ENCODE measurements around the gene NIPAL1. TPM values are rescaled to one million over a fixed set of nuclear protein-coding genes. Genes with fewer than 3 reads are reported as not detected.

Gene NIPAL1
- total RNA-seq, 2 donors from 2014 or later = 0.91 to 1.7 TPM

- ATAC-seq (peak; percentile 87), DNase-seq (peak in 1 of 3 donors; percentile 4)
- no peaks in the 10 kb centered on the region for H3K9me3 ChIP-seq (ENCODE audit: control insufficient read depth, low read length, poor library complexity, severe bottlenecking)
- H3K36me3 Mint-ChIP-seq (ENCODE audit: low read depth) = no peaks in the 10 kb centered on the region
- peak overlapping the region; percentile 90 for H3K4me3 Mint-ChIP-seq
- peaks cover 38% of the 10 kb centered on the region for H3K27me3 Mint-ChIP-seq
- peak overlapping the region; percentile 47 for H3K27ac Mint-ChIP-seq
- H3K4me1 Mint-ChIP-seq = peaks cover 40% of the 10 kb centered on the region
These were observed 30.9 kb downstream of the NIPAL1 start for GRCh38 chr4:48047421-48047844.

GRCh38 chr4:48047896-48048295 is 31.3 kb downstream of the NIPAL1 start:
- DNase-seq (no peak), ATAC-seq (peak; percentile 20)
- H3K4me1 Mint-ChIP-seq = peaks cover 35% of the 10 kb centered on the region
- H3K27me3 Mint-ChIP-seq = peaks cover 34% of the 10 kb centered on the region
- peak overlapping the region; percentile 47 for H3K27ac Mint-ChIP-seq
- no peaks in the 10 kb centered on the region for H3K36me3 Mint-ChIP-seq (ENCODE audit: low read depth)
- H3K9me3 ChIP-seq (ENCODE audit: control insufficient read depth, low read length, poor library complexity, severe bottlenecking) = no peaks in the 10 kb centered on the region
- H3K4me3 Mint-ChIP-seq = peak overlapping the region; percentile 36

- peaks cover 29% of the 10 kb centered on the region for H3K27me3 Mint-ChIP-seq
- DNase-seq = no peak
- no peak overlapping the region for H3K4me3 Mint-ChIP-seq
- no peak for ATAC-seq
- H3K9me3 ChIP-seq (ENCODE audit: control insufficient read depth, low read length, poor library complexity, severe bottlenecking) = no peaks in the 10 kb centered on the region
- no peaks in the 10 kb centered on the region for H3K36me3 Mint-ChIP-seq (ENCODE audit: low read depth)
- H3K4me1 Mint-ChIP-seq = peaks cover 26% of the 10 kb centered on the region
- no peak overlapping the region for H3K27ac Mint-ChIP-seq
These were observed 32.9 kb downstream of the NIPAL1 start for GRCh38 chr4:48049483-48049882.

GRCh38 chr4:48051078-48051477 is 34.5 kb downstream of the NIPAL1 start:
- ATAC-seq (no peak), DNase-seq (no peak)
- Mint-ChIP-seq H3K36me3 (ENCODE audit: low read depth) (no peaks in the 10 kb centered on the region), H3K27ac (no peak overlapping the region), H3K27me3 (peaks cover 16% of the 10 kb centered on the region), H3K4me1 (peaks cover 19% of the 10 kb centered on the region), H3K4me3 (no peak overlapping the region)
- H3K9me3 ChIP-seq (ENCODE audit: control insufficient read depth, low read length, poor library complexity, severe bottlenecking) = no peaks in the 10 kb centered on the region

DNA sequence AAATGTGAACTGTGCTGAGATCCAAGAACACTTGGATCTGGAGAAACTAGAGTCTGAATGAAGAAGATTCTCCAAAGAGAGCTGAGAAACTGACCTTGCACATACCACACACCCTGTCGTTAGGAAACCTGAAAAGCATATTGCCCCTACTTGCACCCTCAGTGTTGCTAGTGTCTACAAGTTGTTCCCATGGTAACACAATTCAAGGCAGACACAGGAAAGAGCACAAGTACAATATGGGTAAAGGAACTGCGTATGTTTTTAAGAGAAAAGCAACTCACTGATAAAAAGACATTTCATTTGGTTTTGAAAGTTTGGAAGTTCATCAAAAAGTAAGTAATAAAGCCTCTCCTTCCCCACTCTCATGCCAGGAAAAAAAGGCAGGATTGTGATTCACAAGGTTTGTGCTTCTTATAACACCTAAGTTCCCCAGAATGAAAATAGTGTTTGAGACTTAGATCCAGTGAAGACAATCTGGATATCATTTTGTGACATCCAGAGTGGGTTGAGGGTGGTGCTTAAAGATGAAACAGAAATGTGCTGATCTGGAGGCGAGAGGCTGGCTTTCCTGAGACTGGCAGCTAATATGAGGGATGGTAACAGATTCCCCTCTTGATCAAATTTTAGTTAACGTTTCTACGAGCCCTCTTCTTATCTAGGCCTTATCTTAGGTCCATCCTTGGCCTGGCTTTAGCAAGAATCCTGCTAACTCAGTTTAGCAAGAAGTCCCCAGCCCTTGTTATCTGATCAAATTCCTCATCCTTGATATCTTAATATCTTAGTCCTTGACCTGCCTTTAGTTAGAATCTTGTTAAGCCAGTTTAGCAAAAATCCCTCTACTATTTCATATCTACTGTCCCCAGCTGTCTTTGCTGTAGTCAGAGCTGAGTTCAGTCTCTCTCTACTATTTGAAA is 42.3 kb downstream of the NIPAL1 start:
- Mint-ChIP-seq H3K36me3 (ENCODE audit: low read depth) (peaks cover 2% of the 10 kb centered on the region), H3K27ac (peak overlapping the region; percentile 4), H3K27me3 (no peaks in the 10 kb centered on the region), H3K4me3 (no peak overlapping the region), H3K4me1 (peaks cover 6% of the 10 kb centered on the region)
- ATAC-seq (peak; percentile 64), DNase-seq (no peak)
- H3K9me3 ChIP-seq (ENCODE audit: control insufficient read depth, low read length, poor library complexity, severe bottlenecking) = no peaks in the 10 kb centered on the region

GRCh38 chr4:48064349-48064748 is 47.8 kb downstream of the NIPAL1 start:
- peaks cover 4% of the 10 kb centered on the region for H3K36me3 Mint-ChIP-seq (ENCODE audit: low read depth)
- no peak overlapping the region for H3K27ac Mint-ChIP-seq
- no peak overlapping the region for H3K4me3 Mint-ChIP-seq
- H3K27me3 Mint-ChIP-seq = no peaks in the 10 kb centered on the region
- DNase-seq (no peak), ATAC-seq (no peak)
- peaks cover 2% of the 10 kb centered on the region for H3K9me3 ChIP-seq (ENCODE audit: control insufficient read depth, low read length, poor library complexity, severe bottlenecking)
- H3K4me1 Mint-ChIP-seq = peaks cover 2% of the 10 kb centered on the region

DNA sequence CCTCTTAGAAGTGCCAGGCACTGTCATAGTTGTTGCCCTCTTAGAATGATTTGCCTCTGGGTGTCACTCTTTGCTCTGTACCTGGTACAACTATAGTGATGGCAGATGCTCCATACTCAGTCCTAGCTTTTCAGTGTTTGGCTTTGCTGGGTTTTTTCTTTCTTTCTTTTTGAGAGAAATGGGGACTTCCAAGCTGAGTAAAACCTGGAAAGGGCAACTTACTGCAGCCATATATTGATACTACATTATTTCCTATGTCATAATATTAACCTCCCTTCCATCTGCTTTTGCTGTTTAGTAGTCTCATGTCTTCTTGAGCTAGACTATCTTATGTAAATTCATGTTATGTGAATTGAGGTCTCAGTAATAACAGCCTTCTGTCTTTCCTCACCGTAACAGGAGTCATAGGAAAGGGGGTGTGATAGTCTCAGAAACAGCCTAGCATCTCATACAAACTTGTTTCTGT is 49.0 kb downstream of the NIPAL1 start:
- H3K9me3 ChIP-seq (ENCODE audit: control insufficient read depth, low read length, poor library complexity, severe bottlenecking) = peaks cover 2% of the 10 kb centered on the region
- ATAC-seq (no peak), DNase-seq (no peak)
- no peak overlapping the region for H3K4me3 Mint-ChIP-seq
- no peaks in the 10 kb centered on the region for H3K27me3 Mint-ChIP-seq
- peaks cover 4% of the 10 kb centered on the region for H3K36me3 Mint-ChIP-seq (ENCODE audit: low read depth)
- no peak overlapping the region for H3K27ac Mint-ChIP-seq
- H3K4me1 Mint-ChIP-seq = no peaks in the 10 kb centered on the region

GRCh38 chr4:48067536-48067935 is 51.0 kb downstream of the NIPAL1 start:
- ATAC-seq (no peak), DNase-seq (no peak)
- Mint-ChIP-seq H3K27ac (no peak overlapping the region), H3K36me3 (ENCODE audit: low read depth) (peaks cover 2% of the 10 kb centered on the region), H3K4me1 (no peaks in the 10 kb centered on the region), H3K27me3 (no peaks in the 10 kb centered on the region), H3K4me3 (no peak overlapping the region)
- peaks cover 2% of the 10 kb centered on the region for H3K9me3 ChIP-seq (ENCODE audit: control insufficient read depth, low read length, poor library complexity, severe bottlenecking)

- Mint-ChIP-seq H3K27ac (no peak overlapping the region), H3K4me1 (no peaks in the 10 kb centered on the region), H3K4me3 (no peak overlapping the region), H3K36me3 (ENCODE audit: low read depth) (peaks cover 2% of the 10 kb centered on the region), H3K27me3 (no peaks in the 10 kb centered on the region)
- DNase-seq = no peak
- no peak for ATAC-seq
- peaks cover 2% of the 10 kb centered on the region for H3K9me3 ChIP-seq (ENCODE audit: control insufficient read depth, low read length, poor library complexity, severe bottlenecking)
These were observed 51.6 kb downstream of the NIPAL1 start for GRCh38 chr4:48068182-48068581.

- H3K4me1 Mint-ChIP-seq = no peaks in the 10 kb centered on the region
- no peaks in the 10 kb centered on the region for H3K27me3 Mint-ChIP-seq
- H3K27ac Mint-ChIP-seq = no peak overlapping the region
- DNase-seq (no peak), ATAC-seq (no peak)
- no peak overlapping the region for H3K4me3 Mint-ChIP-seq
- H3K9me3 ChIP-seq (ENCODE audit: control insufficient read depth, low read length, poor library complexity, severe bottlenecking) = peaks cover 2% of the 10 kb centered on the region
- H3K36me3 Mint-ChIP-seq (ENCODE audit: low read depth) = peaks cover 2% of the 10 kb centered on the region
These were observed 52.5 kb downstream of the NIPAL1 start for GRCh38 chr4:48069026-48069425.

GRCh38 chr4:48071191-48071590 is 54.6 kb downstream of the NIPAL1 start:
- no peak overlapping the region for H3K27ac Mint-ChIP-seq
- ATAC-seq = no peak
- H3K4me1 Mint-ChIP-seq = no peaks in the 10 kb centered on the region
- H3K27me3 Mint-ChIP-seq = no peaks in the 10 kb centered on the region
- no peaks in the 10 kb centered on the region for H3K9me3 ChIP-seq (ENCODE audit: control insufficient read depth, low read length, poor library complexity, severe bottlenecking)
- no peak for DNase-seq
- H3K4me3 Mint-ChIP-seq = no peak overlapping the region
- peaks cover 2% of the 10 kb centered on the region for H3K36me3 Mint-ChIP-seq (ENCODE audit: low read depth)

- no peaks in the 10 kb centered on the region for H3K27me3 Mint-ChIP-seq
- no peak overlapping the region for H3K4me3 Mint-ChIP-seq
- no peak for ATAC-seq
- H3K36me3 Mint-ChIP-seq (ENCODE audit: low read depth) = no peaks in the 10 kb centered on the region
- DNase-seq = no peak
- no peak overlapping the region for H3K27ac Mint-ChIP-seq
- no peaks in the 10 kb centered on the region for H3K9me3 ChIP-seq (ENCODE audit: control insufficient read depth, low read length, poor library complexity, severe bottlenecking)
- H3K4me1 Mint-ChIP-seq = peaks cover under 1% of the 10 kb centered on the region
These were observed 57.1 kb downstream of the NIPAL1 start for GRCh38 chr4:48073567-48074103.

GRCh38 chr4:48074657-48075056 is 58.1 kb downstream of the NIPAL1 start:
- H3K36me3 Mint-ChIP-seq (ENCODE audit: low read depth) = no peaks in the 10 kb centered on the region
- H3K27ac Mint-ChIP-seq = no peak overlapping the region
- peaks cover 2% of the 10 kb centered on the region for H3K4me1 Mint-ChIP-seq

More at GRCh38 chr4:48074657-48075056, 58.1 kb downstream of the NIPAL1 start:
- DNase-seq (no peak), ATAC-seq (no peak)
- Mint-ChIP-seq H3K4me3 (no peak overlapping the region), H3K27me3 (no peaks in the 10 kb centered on the region)
- no peaks in the 10 kb centered on the region for H3K9me3 ChIP-seq (ENCODE audit: control insufficient read depth, low read length, poor library complexity, severe bottlenecking)

Measured in T-helper 17 cell (primary cell).